ENCODE results near the gene PMCH. TPM values are rescaled to one million over a fixed set of nuclear protein-coding genes. Genes with fewer than 3 reads are reported as not detected.

PMCH gene
- total RNA-seq, 1 donor from 2014 or later, result not detected

- Histone ChIP-seq H3K27ac (no peak overlapping the region), H3K9me3 (no peaks in the 10 kb centered on the region), H3K27me3 (no peaks in the 10 kb centered on the region), H3K36me3 (no peaks in the 10 kb centered on the region), H3K4me3 (no peak overlapping the region), H3K4me1 (no peaks in the 10 kb centered on the region)
- TF ChIP-seq CTCF (IDR thresholded peaks at IDR 0.05) (no peak), POLR2AphosphoS5 (IDR thresholded peaks at IDR 0.05; ENCODE audit: insufficient read depth in 1 of 2, low read depth in 1 of 2) (no peak), POLR2A (IDR thresholded peaks at IDR 0.05) (no peak)
- no peak for DNase-seq (ENCODE audit: extremely low spot score in 2 of 2)
- intact Hi-C loops (cut with DNase I), result no loop called here
These were observed 23.1 kb upstream of the PMCH start for GRCh38 chr12:102220736-102221135.

- Histone ChIP-seq H3K4me3 (no peak overlapping the region), H3K27ac (no peak overlapping the region), H3K36me3 (no peaks in the 10 kb centered on the region), H3K9me3 (no peaks in the 10 kb centered on the region), H3K4me1 (no peaks in the 10 kb centered on the region), H3K27me3 (no peaks in the 10 kb centered on the region)
- intact Hi-C loops (cut with DNase I), result no loop called here
- DNase-seq (ENCODE audit: extremely low spot score in 2 of 2), result no peak
- no peak for TF ChIP-seq POLR2AphosphoS5 (IDR thresholded peaks at IDR 0.05; ENCODE audit: insufficient read depth in 1 of 2, low read depth in 1 of 2)
- no peak for TF ChIP-seq POLR2A (IDR thresholded peaks at IDR 0.05)
- TF ChIP-seq CTCF (IDR thresholded peaks at IDR 0.05), result no peak
These were observed 18.5 kb upstream of the PMCH start for GRCh38 chr12:102215992-102216691.

- H3K36me3 ChIP-seq, result no peaks in the 10 kb centered on the region
- intact Hi-C loops (cut with DNase I), result no loop called here
- TF ChIP-seq POLR2AphosphoS5 (IDR thresholded peaks at IDR 0.05; ENCODE audit: insufficient read depth in 1 of 2, low read depth in 1 of 2) (no peak), POLR2A (IDR thresholded peaks at IDR 0.05) (no peak), CTCF (IDR thresholded peaks at IDR 0.05) (no peak)
- H3K4me3 ChIP-seq, result no peak overlapping the region
- peaks cover 4% of the 10 kb centered on the region for H3K9me3 ChIP-seq
- H3K27ac ChIP-seq, result no peak overlapping the region
- no peaks in the 10 kb centered on the region for H3K4me1 ChIP-seq
- DNase-seq (ENCODE audit: extremely low spot score in 2 of 2), result no peak
- H3K27me3 ChIP-seq, result no peaks in the 10 kb centered on the region
These were observed 6.4 kb upstream of the PMCH start for GRCh38 chr12:102204025-102204424.

GRCh38 chr12:102202556-102202955, 4.9 kb upstream of the PMCH start:
- H3K27me3 ChIP-seq, result no peaks in the 10 kb centered on the region
- no peaks in the 10 kb centered on the region for H3K4me1 ChIP-seq
- DNase-seq (ENCODE audit: extremely low spot score in 2 of 2), result no peak
- H3K36me3 ChIP-seq, result no peaks in the 10 kb centered on the region
- H3K4me3 ChIP-seq, result no peak overlapping the region
- TF ChIP-seq POLR2A (IDR thresholded peaks at IDR 0.05) (no peak), CTCF (IDR thresholded peaks at IDR 0.05) (no peak), POLR2AphosphoS5 (IDR thresholded peaks at IDR 0.05; ENCODE audit: insufficient read depth in 1 of 2, low read depth in 1 of 2) (no peak)
- no peaks in the 10 kb centered on the region for H3K9me3 ChIP-seq
- intact Hi-C loops (cut with DNase I), result no loop called here
- H3K27ac ChIP-seq, result no peak overlapping the region

GRCh38 chr12:102201436-102202061, 3.9 kb upstream of the PMCH start:
- H3K4me3 ChIP-seq, result no peak overlapping the region
- no peak for DNase-seq (ENCODE audit: extremely low spot score in 2 of 2)
- no peak overlapping the region for H3K27ac ChIP-seq
- H3K9me3 ChIP-seq, result no peaks in the 10 kb centered on the region
- no peaks in the 10 kb centered on the region for H3K36me3 ChIP-seq
- no peak for TF ChIP-seq CTCF (IDR thresholded peaks at IDR 0.05)
- TF ChIP-seq POLR2AphosphoS5 (IDR thresholded peaks at IDR 0.05; ENCODE audit: insufficient read depth in 1 of 2, low read depth in 1 of 2), result no peak
- no peak for TF ChIP-seq POLR2A (IDR thresholded peaks at IDR 0.05)
- intact Hi-C loops (cut with DNase I), result no loop called here
- H3K4me1 ChIP-seq, result no peaks in the 10 kb centered on the region
- no peaks in the 10 kb centered on the region for H3K27me3 ChIP-seq
